NK-92 (cell line): ENCODE data around the gene LHFPL2.

Experiments used
- DNase-seq: peaks from one replicate; lab custom pipeline; 2025; ENCODE audit not compliant: unreplicated experiment; lab: John Stamatoyannopoulos, UW

LHFPL2 gene

GRCh38 chr5:78547183-78547582, 101.4 kb downstream of the LHFPL2 start:
- no peak for DNase-seq

DNA sequence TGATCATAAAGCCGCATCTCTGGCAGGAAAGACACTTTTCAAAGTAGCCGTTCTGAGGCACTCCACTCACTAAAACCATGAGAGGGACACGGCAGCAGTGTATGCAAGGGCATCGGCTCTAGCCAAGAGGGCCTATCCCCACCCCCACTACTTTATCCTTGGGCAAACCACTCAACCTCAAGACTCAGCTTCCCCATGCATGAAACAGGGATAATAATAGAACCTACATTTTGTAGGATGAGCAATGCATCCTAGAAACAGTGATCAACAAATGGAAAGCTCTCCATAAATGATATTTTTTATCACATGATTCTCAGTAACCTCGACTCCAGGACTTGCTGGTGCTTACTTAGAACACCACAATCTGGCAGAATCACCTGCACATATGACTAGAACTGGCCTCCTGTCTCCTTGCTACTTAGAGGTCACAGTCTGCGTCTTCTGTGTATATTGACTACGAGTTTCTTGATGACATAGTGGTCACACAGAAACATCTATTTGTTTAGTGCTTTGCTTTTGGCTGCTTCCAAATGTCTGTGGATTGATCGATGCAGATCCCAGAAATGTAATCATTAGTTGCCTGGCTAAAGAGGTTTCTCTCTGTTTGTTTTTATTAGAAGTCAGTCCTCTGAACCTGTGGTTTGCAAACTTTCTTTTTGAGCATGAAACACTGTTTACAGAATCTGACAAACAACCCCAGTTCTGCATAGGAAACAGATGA, 102.1 kb downstream of the LHFPL2 start:
- no peak for DNase-seq

GRCh38 chr5:78545406-78545805, 103.2 kb downstream of the LHFPL2 start:
- no peak for DNase-seq

DNA sequence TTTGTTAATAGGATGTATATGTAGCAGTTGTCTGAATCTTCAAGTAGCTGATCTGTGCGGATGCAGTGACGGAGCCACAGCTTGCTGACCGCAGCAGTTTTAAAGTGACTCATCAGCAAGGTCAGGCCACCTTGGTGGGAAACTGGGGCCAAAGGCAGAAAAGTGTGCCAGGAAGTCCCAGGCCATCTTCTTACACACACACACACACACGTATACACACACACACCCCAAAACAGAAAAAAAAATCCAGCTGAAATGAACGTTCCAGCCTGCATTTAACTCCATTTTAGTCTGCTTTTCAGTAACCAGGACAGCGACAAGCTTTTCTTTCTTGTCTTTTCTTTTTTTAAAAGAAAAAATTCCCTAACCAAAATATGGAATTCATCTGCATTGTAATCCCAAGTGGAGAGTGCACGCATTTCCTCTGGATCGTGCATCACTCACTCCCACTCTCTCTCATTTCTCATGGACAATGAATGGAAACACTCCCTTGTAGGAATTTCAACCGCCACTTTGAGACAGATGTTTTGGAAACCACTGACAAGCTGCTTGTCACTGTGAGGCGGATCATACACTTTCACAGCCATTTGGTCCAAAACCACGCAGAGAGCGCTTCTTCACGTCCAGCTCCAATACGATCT, 103.9 kb downstream of the LHFPL2 start:
- no peak for DNase-seq

GRCh38 chr5:78543916-78544315, 104.7 kb downstream of the LHFPL2 start:
- no peak for DNase-seq

- no peak for DNase-seq
Measured at GRCh38 chr5:78543292-78543691, 105.3 kb downstream of the LHFPL2 start.

DNA sequence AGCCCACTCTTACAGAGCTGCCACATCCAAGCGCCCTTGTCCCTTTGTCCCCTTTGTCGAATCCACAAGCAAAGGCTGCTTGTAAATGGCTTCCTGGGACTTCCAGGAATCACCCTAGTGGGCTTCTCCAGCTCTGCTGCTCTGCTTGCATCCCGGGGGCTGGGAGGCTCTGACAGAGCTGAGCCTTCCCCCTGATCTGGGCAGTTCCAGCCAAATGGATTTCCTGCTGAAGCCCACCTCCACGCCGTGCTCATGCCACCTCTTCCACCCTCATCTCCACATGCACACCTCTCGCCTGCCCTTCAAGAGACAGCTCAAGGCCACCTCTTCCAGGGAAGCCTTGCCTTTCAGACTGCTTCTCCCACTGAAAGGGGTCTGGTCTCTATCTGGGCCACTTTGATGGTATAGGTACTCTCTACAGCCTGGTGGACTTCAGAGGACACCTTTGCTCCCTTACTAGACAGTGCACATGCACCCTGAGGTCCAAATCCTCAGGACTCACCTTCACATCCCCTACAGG, 106.2 kb downstream of the LHFPL2 start:
- DNase-seq, result no peak

GRCh38 chr5:78541086-78541654, 107.4 kb downstream of the LHFPL2 start:
- no peak for DNase-seq

- DNase-seq, result no peak
Measured at GRCh38 chr5:78540335-78541085, 108.1 kb downstream of the LHFPL2 start.

DNA sequence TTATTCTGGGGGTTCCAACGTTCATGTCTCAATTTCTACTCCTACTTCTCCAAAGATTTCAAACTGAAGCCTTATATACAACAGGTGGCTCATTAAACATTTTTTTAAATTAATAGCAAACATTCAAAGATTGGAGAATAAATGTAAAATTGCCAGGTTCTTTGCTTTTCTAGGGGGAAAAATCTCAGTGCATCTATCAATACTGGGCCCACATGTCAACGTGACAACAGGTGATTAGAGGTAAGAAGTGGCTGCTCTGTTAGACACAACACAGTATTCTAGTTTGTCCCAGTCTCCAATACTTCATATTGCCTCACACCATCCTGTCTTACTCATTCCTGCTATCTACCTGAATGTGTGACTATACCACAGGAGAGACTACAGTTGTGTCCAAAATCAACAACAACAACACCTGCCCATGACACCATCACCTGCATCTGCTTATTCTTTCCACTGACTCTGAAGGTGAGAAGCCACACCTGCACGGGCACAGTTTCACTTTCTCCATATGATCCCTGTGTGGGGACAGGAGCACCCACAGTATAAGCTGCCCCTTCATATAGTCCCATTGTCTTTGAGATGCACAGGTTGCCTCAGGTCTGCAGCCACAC, 110.2 kb downstream of the LHFPL2 start:
- no peak for DNase-seq

GRCh38 chr5:78537821-78538220, 110.8 kb downstream of the LHFPL2 start:
- no peak for DNase-seq

DNA sequence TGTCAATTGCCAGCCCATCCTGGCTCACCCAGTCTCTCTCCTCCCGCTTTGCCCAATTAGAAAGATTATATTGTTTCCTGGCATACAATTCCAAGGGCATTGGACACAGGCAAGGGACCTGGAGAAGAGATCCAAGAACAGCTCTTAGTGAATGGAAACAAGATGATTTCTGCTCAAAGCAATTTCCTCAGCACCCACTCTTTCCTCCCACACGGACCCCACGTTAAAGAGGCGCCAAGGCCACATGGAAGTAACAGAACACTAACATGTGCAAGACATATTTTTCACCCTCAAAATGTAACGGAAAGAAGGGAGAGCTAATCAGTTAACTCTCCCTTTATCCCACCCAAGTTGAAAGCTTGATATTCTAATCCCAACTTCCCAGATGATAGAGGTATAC, 111.2 kb downstream of the LHFPL2 start:
- DNase-seq, result no peak

DNA sequence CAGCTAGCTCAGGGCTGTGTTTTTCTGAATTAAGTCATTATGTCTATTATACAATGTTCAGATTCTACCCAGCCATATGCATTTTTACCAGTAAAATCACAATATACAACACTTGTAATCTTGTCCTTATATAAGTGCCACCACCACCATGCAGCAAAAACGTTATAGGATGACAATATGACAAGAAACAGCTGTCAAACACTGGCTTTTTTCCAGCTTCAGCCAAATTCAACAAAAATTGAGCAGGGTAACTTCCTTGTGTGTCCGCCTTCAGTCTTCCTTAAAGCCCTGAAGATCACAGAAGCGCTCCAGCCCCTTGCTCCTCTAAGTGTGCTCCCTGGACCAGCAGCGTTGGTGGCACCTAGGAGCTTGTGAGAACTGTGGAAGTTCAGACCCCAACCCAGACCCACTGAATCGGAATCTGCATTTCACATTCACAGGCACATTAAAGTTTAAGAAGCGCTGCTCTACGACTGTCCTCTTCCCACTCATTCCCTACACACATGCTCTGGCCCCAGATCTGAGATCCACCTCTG, 111.8 kb downstream of the LHFPL2 start:
- DNase-seq, result no peak

- DNase-seq, result no peak
Measured at GRCh38 chr5:78534905-78535200, 113.7 kb downstream of the LHFPL2 start.

GRCh38 chr5:78534148-78534904, 114.2 kb downstream of the LHFPL2 start:
- DNase-seq, result no peak

DNA sequence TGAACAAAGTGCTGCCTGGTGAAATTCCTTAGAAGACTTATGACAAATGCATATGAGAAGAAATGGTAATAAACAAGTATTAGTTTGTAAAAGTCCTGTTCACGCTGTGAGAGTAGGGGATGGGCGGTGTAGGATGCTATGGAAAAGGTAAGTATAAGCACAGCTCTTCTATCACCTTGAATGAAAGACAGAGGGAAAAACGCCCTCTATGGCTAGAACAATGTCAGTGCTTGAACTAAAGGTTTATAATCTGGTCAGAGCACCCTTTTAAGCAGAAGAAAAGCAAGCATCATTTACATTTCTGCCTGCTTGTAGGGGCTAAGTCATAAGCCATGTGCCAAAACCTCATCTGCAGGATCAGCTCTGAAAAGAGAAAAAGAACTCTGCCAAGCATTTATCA, 115.2 kb downstream of the LHFPL2 start:
- DNase-seq, result no peak

GRCh38 chr5:78530342-78531096, 118.1 kb downstream of the LHFPL2 start:
- DNase-seq, result no peak

- DNase-seq, result no peak
Measured at GRCh38 chr5:78527925-78528324, 120.6 kb downstream of the LHFPL2 start.

DNA sequence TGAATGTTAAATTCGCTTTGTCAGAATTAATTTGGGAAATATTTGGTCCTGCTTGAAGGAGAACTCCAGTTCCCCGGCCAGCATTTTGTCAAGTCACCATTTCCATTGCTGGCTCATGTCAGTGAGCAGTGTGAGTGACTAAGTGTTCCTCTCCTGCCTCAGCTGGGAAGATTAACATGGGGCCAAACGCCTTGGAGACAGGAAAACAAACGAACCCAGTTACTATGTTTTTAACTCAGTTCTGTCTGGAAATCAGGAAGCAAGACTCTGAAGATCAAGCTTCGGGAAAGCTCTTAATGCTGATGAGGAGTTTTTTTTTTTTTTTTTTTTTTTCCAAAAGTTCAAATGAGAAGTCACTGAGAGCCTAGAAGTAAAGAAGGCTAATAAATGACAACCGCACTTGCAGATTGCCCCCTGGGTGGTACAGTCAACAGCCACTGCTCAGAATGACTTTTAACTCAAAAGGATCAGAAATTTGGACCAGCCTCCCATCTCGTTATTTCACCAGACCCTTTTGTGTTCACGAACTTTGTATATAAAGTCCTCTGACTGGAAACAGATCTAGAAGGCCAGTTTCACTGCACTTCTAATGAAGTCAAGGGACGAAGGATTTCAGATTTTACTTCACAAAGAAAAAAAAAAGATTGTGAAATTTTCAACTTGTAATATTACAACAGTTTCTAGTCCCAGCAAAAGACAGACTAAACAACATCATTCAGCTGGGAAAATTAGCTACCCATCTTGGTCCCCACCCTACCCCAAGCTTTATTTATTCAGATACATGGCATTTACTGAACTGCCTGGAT, 121.3 kb downstream of the LHFPL2 start:
- DNase-seq, result no peak
